ENCODE data around the gene DUSP2. TPM values are rescaled to one million over a fixed set of nuclear protein-coding genes. Genes with fewer than 3 reads are reported as not detected.

The DUSP2 gene
- total and polyA plus RNA-seq, 10 of the 15 experiments (the other 5 are each of a cell fraction or from before 2014, with no cell fraction given), result 9.7 to 212 (median 57.2) TPM

- TF ChIP-seq TCF3 (IDR thresholded peaks at IDR 0.05; ENCODE audit: borderline replicate concordance, insufficient read depth, low read depth, low read length), result no peak
- no peak for TF ChIP-seq BCL3 (IDR thresholded peaks at IDR 0.05; ENCODE audit: borderline replicate concordance, insufficient read depth, low read depth, low read length, poor library complexity, severe bottlenecking)
These were observed 43.7 kb upstream of the DUSP2 start (continued) for GRCh38 chr2:96188821-96189526.

- Histone ChIP-seq H3K9ac (ENCODE audit: control insufficient read depth, insufficient read depth, low read length) (no peak overlapping the region), H4K20me1 (ENCODE audit: control insufficient read depth, insufficient read depth) (no peaks in the 10 kb centered on the region), H2AFZ (ENCODE audit: control insufficient read depth, low read depth, low read length) (no peak overlapping the region), H3K79me2 (ENCODE audit: control insufficient read depth, insufficient read depth, low read length) (no peaks in the 10 kb centered on the region), H3K4me3 (no peak overlapping the region), H3K36me3 (ENCODE audit: control insufficient read depth in 2 of 2, insufficient read depth in 2 of 2, low read length in 1 of 2) (peaks cover 11 to 37% of the 10 kb centered on the region in 2 experiments), H3K4me1 (ENCODE audit: control insufficient read depth, insufficient read depth, low read length) (peaks cover 2% of the 10 kb centered on the region; the same call in 1 of the 2 replicates), H3K4me2 (ENCODE audit: control insufficient read depth, insufficient read depth) (no peak overlapping the region), H3K27ac (ENCODE audit: control insufficient read depth, insufficient read depth) (no peak overlapping the region), H3K9me3 (replicated peaks; ENCODE audit: control insufficient read depth, insufficient read depth, low read length) (no peaks in the 10 kb centered on the region), H3K27me3 (replicated peaks in 1 of 2; ENCODE audit: control insufficient read depth in 2 of 2, insufficient read depth in 2 of 2, low read length in 1 of 2) (no peaks in the 10 kb centered on the region)
- FAIRE-seq, result no peak
- CTCF ChIA-PET, result interaction anchor here (1.5 to 3.0 kb wide), 3 partner anchors 12 to 48 kb away, joined by 3 to 15 read pairs (median 6); partner anchors contain the start of gene ASTL
- in situ Hi-C loops (cut with MboI), result no loop called here
- intact Hi-C loops (cut with micrococcal nuclease; ENCODE audit: unreplicated experiment), result no loop called here
- ATAC-seq, result no peak
- POLR2A ChIA-PET, result interaction anchor here (0.6 to 0.8 kb wide), 4 partner anchors 19 to 548 kb away, joined by 3 to 6 read pairs (median 4); no protein-coding TSS in a partner anchor
- RAD21 ChIA-PET (ENCODE audit: unreplicated experiment), result no interaction called here
- DNase-seq (ENCODE audit: low read depth, low spot score), result no peak
- 100% methylated on average over 5 of the region's 5 CpGs for WGBS (ENCODE audit: insufficient coverage, insufficient replicate concordance, low lambda C conversion rate, missing lambda C conversion rate)
- SMC1A ChIA-PET (ENCODE audit: uncharacterized antibody, unreplicated experiment), result no interaction called here
- no TSS peak for BruUV-seq (replicated peaks)
- no peak for TF ChIP-seq MXI1 (IDR thresholded peaks at IDR 0.05; ENCODE audit: low read depth, low read length)
- no peak for TF ChIP-seq RELA (IDR thresholded peaks at IDR 0.05; ENCODE audit: borderline replicate concordance, partially characterized antibody)
- no peak for TF ChIP-seq BCL11A (IDR thresholded peaks at IDR 0.05; ENCODE audit: low read depth, low read length)
- TF ChIP-seq E2F8 (IDR thresholded peaks at IDR 0.05; ENCODE audit: low read depth, partially characterized antibody), result no peak
- TF ChIP-seq ZNF217 (IDR thresholded peaks at IDR 0.05), result no peak
- no peak for TF ChIP-seq ZNF687 (IDR thresholded peaks at IDR 0.05)
- no peak for TF ChIP-seq TCF3 (IDR thresholded peaks at IDR 0.05; ENCODE audit: borderline replicate concordance, insufficient read depth, low read depth, low read length)
- no peak for TF ChIP-seq CHD2 (IDR thresholded peaks at IDR 0.05; ENCODE audit: borderline replicate concordance, low read depth, low read length)
- no peak for TF ChIP-seq SRF (IDR thresholded peaks at IDR 0.05; ENCODE audit: low read depth in 2 of 2, low read length in 2 of 2)
- no peak for TF ChIP-seq USF2 (IDR thresholded peaks at IDR 0.05; ENCODE audit: borderline replicate concordance, low read depth, low read length)
These were observed 41.3 kb upstream of the DUSP2 start for GRCh38 chr2:96186562-96186961.

Data from GM12878 (cell line).